ENCODE data around the gene RAB3IP.

- TF ChIP-seq, protein P1, sequence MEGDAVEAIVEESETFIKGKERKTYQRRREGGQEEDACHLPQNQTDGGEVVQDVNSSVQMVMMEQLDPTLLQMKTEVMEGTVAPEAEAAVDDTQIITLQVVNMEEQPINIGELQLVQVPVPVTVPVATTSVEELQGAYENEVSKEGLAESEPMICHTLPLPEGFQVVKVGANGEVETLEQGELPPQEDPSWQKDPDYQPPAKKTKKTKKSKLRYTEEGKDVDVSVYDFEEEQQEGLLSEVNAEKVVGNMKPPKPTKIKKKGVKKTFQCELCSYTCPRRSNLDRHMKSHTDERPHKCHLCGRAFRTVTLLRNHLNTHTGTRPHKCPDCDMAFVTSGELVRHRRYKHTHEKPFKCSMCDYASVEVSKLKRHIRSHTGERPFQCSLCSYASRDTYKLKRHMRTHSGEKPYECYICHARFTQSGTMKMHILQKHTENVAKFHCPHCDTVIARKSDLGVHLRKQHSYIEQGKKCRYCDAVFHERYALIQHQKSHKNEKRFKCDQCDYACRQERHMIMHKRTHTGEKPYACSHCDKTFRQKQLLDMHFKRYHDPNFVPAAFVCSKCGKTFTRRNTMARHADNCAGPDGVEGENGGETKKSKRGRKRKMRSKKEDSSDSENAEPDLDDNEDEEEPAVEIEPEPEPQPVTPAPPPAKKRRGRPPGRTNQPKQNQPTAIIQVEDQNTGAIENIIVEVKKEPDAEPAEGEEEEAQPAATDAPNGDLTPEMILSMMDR (IDR thresholded peaks at IDR 0.05; ENCODE audit: borderline replicate concordance, extremely low read depth, low read length, poor library complexity, severe bottlenecking): no peak
- TF ChIP-seq EZH2 (IDR thresholded peaks at IDR 0.05; ENCODE audit: borderline replicate concordance, low read depth, low read length, severe bottlenecking): no peak
Observed at GRCh38 chr12:69866698-69867097, 128.0 kb downstream of the RAB3IP start.
